Panc1 (cell line): ENCODE measurements around the gene LRP5. TPM values are rescaled to one million over a fixed set of nuclear protein-coding genes. Genes with fewer than 3 reads are reported as not detected.

Experiments
- ATAC-seq: fragments of 200-7000 bp; cut with Tn5 transposase; 2 replicates; pipeline ENCODE4 v1.9.1; 2020; ENCODE audit warnings: mild to moderate bottlenecking, moderate library complexity
- BruUV-seq: library from RNA; stranded (reverse); fragments of 400-500 nt; replicated peaks from 2 replicates; lab custom pipeline; 2021; lab: Mats Ljungman, UMichigan
- CTCF ChIA-PET: fragments of 300-600 bp; sonication (Branson Sonifier 250); formaldehyde crosslinking; loops from one replicate; lab custom pipeline; 2022; ENCODE audit warnings: antibody characterized with exemption; lab: Charles Lee
- POLR2A ChIA-PET: fragments of 300-600 bp; sonication (Branson Sonifier 250); formaldehyde crosslinking; loops from one replicate; lab custom pipeline; 2022; ENCODE audit warnings: antibody characterized with exemption; lab: Charles Lee
- DNase-seq: peaks from one replicate; pipeline ENCODE4 v3.0.0-alpha.2; 2010; ENCODE audit warnings: low read depth, low spot score
- H3K27ac ChIP-seq: 2 replicates; pipeline ENCODE4 v1.5.1; 2011; ENCODE audit warnings: mild to moderate bottlenecking, low read length, inconsistent platforms
- H3K27me3 ChIP-seq: fragments of 200-500 bp; sonication (Bioruptor generic); 2 replicates; pipeline ENCODE4 v1.6.0; 2014; ENCODE audit warnings: low read length, inconsistent platforms; ENCODE audit not compliant: control insufficient read depth, insufficient read depth
- H3K36me3 ChIP-seq: fragments of 200-500 bp; sonication (Bioruptor generic); 2 replicates; pipeline ENCODE4 v1.5.1; 2014; ENCODE audit warnings: inconsistent platforms, mild to moderate bottlenecking, low read length, moderate library complexity; ENCODE audit not compliant: control insufficient read depth, insufficient read depth
- H3K4me1 ChIP-seq: 2 replicates; pipeline ENCODE4 v1.5.1; 2011; ENCODE audit warnings: inconsistent platforms, mild to moderate bottlenecking, low read length, moderate library complexity; ENCODE audit not compliant: control insufficient read depth, insufficient read depth
- H3K4me3 ChIP-seq, 2 experiments: 2 replicates each; pipeline ENCODE4 v1.5.1; 2011 to 2012; ENCODE audit warnings: low read depth in 2 of 2, low read length in 2 of 2, mild to moderate bottlenecking in 2 of 2, inconsistent platforms in 1 of 2, moderate library complexity in 1 of 2
- H3K9me3 ChIP-seq: fragments of 200-500 bp; sonication (Bioruptor generic); 2 replicates; pipeline ENCODE4 v1.5.1; 2014; ENCODE audit warnings: low read depth, mild to moderate bottlenecking, inconsistent platforms, low read length, moderate library complexity; ENCODE audit not compliant: control insufficient read depth, insufficient read depth
- CTCF ChIP-seq: fragments of 450-650 bp; IDR thresholded peaks from 2 replicates; pipeline ENCODE4 v1.5.1; 2017; ENCODE audit warnings: mild to moderate bottlenecking
- POLR2AphosphoS5 ChIP-seq: IDR thresholded peaks from 2 replicates; pipeline ENCODE4 v1.6.1; 2012; ENCODE audit warnings: mild to moderate bottlenecking, low read depth, low read length, moderate library complexity
- SIN3A ChIP-seq: IDR thresholded peaks from 2 replicates; pipeline ENCODE4 v1.6.1; 2012; ENCODE audit warnings: low read depth, mild to moderate bottlenecking, low read length, moderate library complexity, borderline replicate concordance; ENCODE audit not compliant: insufficient read depth
- TCF7L2 ChIP-seq: IDR thresholded peaks from 2 replicates; pipeline ENCODE4 v1.6.1; 2011; ENCODE audit warnings: mild to moderate bottlenecking, low read depth, low read length, inconsistent platforms
- in situ Hi-C: cut with HindIII; loops from 2 replicates; pipeline ENCODE4 v1.10.0; 2016; ENCODE audit warnings: low sequenced_read_pairs, low pct_unique_long_range_greater_than_20kb
- intact Hi-C: fragments of 100-400 bp; cut with micrococcal nuclease; formaldehyde crosslinking; loops from one replicate; pipeline ENCODE4 v1.10.0; 2022; ENCODE audit not compliant: unreplicated experiment
- total RNA-seq: library from RNA; stranded (reverse); gene quantifications from one replicate; pipeline ENCODE4 v1.2.1, GENCODE V29; 2021; ENCODE audit not compliant: unreplicated experiment
- TF ChIP-seq, protein P1 (sequence below), 2 experiments: IDR thresholded peaks; 2 replicates each; pipeline ENCODE4 v1.6.1; 2011 to 2012; ENCODE audit warnings: low read depth in 2 of 2, control low read depth in 1 of 2, low read length in 1 of 2, mild to moderate bottlenecking in 1 of 2, moderate library complexity in 1 of 2; ENCODE audit not compliant: insufficient read depth in 1 of 2

The LRP5 gene
- total RNA-seq, 1 experiment from 2014 or later = 171 TPM

- Histone ChIP-seq H3K27me3 (no peaks in the 10 kb centered on the region), H3K4me1 (no peaks in the 10 kb centered on the region), H3K4me3 (no peak overlapping the region), H3K9me3 (peaks cover 10% of the 10 kb centered on the region; the same call in 1 of the 2 replicates), H3K36me3 (peaks cover 15% of the 10 kb centered on the region; the same call in 1 of the 2 replicates), H3K27ac (no peak overlapping the region)
- DNase-seq = no peak
- no peak for ATAC-seq
- intact Hi-C loops = no loop called here
- in situ Hi-C loops = no loop called here
- ChIA-PET CTCF (no interaction called here), POLR2A (interaction anchor here (0.6 kb wide), 1 partner anchor 10 kb away, joined by 4 read pairs; no protein-coding TSS in a partner anchor)
- TF ChIP-seq TCF7L2 (no peak), CTCF (no peak), SIN3A (no peak), POLR2AphosphoS5 (no peak)
- TF ChIP-seq, protein P1, sequence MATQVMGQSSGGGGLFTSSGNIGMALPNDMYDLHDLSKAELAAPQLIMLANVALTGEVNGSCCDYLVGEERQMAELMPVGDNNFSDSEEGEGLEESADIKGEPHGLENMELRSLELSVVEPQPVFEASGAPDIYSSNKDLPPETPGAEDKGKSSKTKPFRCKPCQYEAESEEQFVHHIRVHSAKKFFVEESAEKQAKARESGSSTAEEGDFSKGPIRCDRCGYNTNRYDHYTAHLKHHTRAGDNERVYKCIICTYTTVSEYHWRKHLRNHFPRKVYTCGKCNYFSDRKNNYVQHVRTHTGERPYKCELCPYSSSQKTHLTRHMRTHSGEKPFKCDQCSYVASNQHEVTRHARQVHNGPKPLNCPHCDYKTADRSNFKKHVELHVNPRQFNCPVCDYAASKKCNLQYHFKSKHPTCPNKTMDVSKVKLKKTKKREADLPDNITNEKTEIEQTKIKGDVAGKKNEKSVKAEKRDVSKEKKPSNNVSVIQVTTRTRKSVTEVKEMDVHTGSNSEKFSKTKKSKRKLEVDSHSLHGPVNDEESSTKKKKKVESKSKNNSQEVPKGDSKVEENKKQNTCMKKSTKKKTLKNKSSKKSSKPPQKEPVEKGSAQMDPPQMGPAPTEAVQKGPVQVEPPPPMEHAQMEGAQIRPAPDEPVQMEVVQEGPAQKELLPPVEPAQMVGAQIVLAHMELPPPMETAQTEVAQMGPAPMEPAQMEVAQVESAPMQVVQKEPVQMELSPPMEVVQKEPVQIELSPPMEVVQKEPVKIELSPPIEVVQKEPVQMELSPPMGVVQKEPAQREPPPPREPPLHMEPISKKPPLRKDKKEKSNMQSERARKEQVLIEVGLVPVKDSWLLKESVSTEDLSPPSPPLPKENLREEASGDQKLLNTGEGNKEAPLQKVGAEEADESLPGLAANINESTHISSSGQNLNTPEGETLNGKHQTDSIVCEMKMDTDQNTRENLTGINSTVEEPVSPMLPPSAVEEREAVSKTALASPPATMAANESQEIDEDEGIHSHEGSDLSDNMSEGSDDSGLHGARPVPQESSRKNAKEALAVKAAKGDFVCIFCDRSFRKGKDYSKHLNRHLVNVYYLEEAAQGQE (IDR thresholded peaks at IDR 0.05; ENCODE audit: insufficient read depth in 1 of 2, low read depth in 2 of 2, low read length in 1 of 2) = no peak
- BruUV-seq = no TSS peak
Observed at GRCh38 chr11:68430801-68431200, 118.4 kb downstream of the LRP5 start.

DNA sequence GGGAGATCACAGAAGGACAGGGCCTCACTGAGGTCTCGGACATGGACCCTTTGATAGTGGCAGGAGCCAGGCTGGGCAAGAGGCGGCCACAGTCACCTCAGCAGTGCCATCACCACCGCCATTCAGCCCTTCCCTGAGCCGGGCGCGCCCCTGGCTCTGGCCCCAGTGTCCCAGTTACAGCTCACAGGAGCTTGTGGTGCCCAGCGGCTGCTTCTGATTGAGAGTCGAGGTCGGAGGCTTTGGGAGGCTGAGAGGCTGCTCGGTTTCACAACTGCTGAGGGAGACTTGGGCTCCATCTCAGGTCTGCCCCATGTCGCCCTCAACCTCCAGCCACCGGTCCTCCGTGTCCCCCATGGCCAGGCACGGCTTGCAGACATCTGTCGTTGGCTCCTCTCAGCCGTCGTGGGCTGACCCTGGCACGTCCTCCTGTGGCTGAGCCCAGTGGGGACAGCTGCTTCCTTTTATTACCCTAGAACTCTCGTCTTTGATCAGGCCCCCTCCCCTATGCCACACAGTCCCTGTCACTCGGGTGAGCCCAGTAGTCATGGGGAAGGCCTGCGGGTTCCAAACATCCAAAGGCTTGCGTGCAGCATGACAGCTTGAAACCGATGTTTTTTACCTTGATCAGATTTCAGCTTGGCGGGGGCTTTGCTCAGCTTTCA is 119.7 kb downstream of the LRP5 start:
- DNase-seq = no peak
- intact Hi-C loops = no loop called here
- Histone ChIP-seq H3K36me3 (peaks cover 15% of the 10 kb centered on the region; the same call in 1 of the 2 replicates), H3K27me3 (no peaks in the 10 kb centered on the region), H3K27ac (no peak overlapping the region), H3K4me1 (0 out of 2 replicates have a peak, but pooled peaks cover 2% of the 10 kb centered on the region), H3K9me3 (peaks cover 10% of the 10 kb centered on the region; the same call in 1 of the 2 replicates), H3K4me3 (no peak overlapping the region)
- ChIA-PET CTCF (no interaction called here), POLR2A (no interaction called here)
- no peak for TF ChIP-seq SIN3A
- no peak for ATAC-seq
- BruUV-seq = no TSS peak
- in situ Hi-C loops = no loop called here

- Histone ChIP-seq H3K4me1 (0 out of 2 replicates have a peak, but pooled peaks cover 4% of the 10 kb centered on the region), H3K4me3 (no peak overlapping the region), H3K27ac (no peak overlapping the region), H3K27me3 (no peaks in the 10 kb centered on the region), H3K9me3 (peaks cover 10% of the 10 kb centered on the region; the same call in 1 of the 2 replicates), H3K36me3 (peaks cover 15% of the 10 kb centered on the region; the same call in 1 of the 2 replicates)
- ATAC-seq = no peak
- no TSS peak for BruUV-seq
- in situ Hi-C loops (no loop called here), intact Hi-C loops (no loop called here)
- no peak for DNase-seq
- CTCF ChIA-PET = no interaction called here
- TF ChIP-seq TCF7L2 = no peak
- no peak for TF ChIP-seq POLR2AphosphoS5
- no peak for TF ChIP-seq CTCF
- TF ChIP-seq SIN3A = no peak
- TF ChIP-seq, protein P1 (IDR thresholded peaks at IDR 0.05; ENCODE audit: insufficient read depth in 1 of 2, low read depth in 2 of 2, low read length in 1 of 2) = no peak
- POLR2A ChIA-PET = no interaction called here
Observed at GRCh38 chr11:68432874-68433273, 120.5 kb downstream of the LRP5 start.
